HepG2 (cell line): ENCODE results near the gene VAV2. TPM values are rescaled to one million over a fixed set of nuclear protein-coding genes. Genes with fewer than 3 reads are reported as not detected.

Experiments used
- DNMT1 ChIP-seq: sonication (generic); formaldehyde crosslinking; IDR thresholded peaks from 2 replicates; pipeline ENCODE4 v1.5.1; 2020; ENCODE audit warnings: mild to moderate bottlenecking, missing genetic modification reagents
- DNMT3B ChIP-seq: conservative IDR thresholded peaks from 2 replicates; pipeline ENCODE4 v1.6.1; 2016; ENCODE audit warnings: missing biosample characterization, control low read depth
- DPF2 ChIP-seq: sonication (generic); formaldehyde crosslinking; IDR thresholded peaks from 2 replicates; pipeline ENCODE4 v1.4.0; 2020; ENCODE audit warnings: mild to moderate bottlenecking, low read depth, missing genetic modification reagents, borderline replicate concordance
- GMEB2 ChIP-seq: IDR thresholded peaks from 2 replicates; pipeline ENCODE4 v1.6.1; 2016; ENCODE audit warnings: missing biosample characterization, missing genetic modification reagents, low read depth
- HOXA7 ChIP-seq: sonication (generic); formaldehyde crosslinking; IDR thresholded peaks from 2 replicates; pipeline ENCODE4 v1.8.1; 2022; ENCODE audit warnings: mild to moderate bottlenecking, missing genetic modification reagents, moderate library complexity
- MXD1 ChIP-seq: sonication (generic); formaldehyde crosslinking; IDR thresholded peaks from 2 replicates; pipeline ENCODE4 v1.4.0; 2020; ENCODE audit warnings: mild to moderate bottlenecking, missing genetic modification reagents
- PAWR ChIP-seq: sonication (generic); formaldehyde crosslinking; IDR thresholded peaks from 2 replicates; pipeline ENCODE4 v1.4.0; 2020; ENCODE audit warnings: missing genetic modification reagents, mild to moderate bottlenecking, borderline replicate concordance
- PHF8 ChIP-seq: sonication (generic); formaldehyde crosslinking; IDR thresholded peaks from 2 replicates; pipeline ENCODE4 v1.5.0; 2020; ENCODE audit warnings: missing genetic modification reagents
- PTBP1 ChIP-seq: fragments of 200-400 bp; formaldehyde crosslinking; IDR thresholded peaks from 2 replicates; pipeline ENCODE4 v1.6.1; 2018; ENCODE audit warnings: low read length, low read depth; ENCODE audit not compliant: poor library complexity, severe bottlenecking
- SMAD1 ChIP-seq: sonication (generic); formaldehyde crosslinking; IDR thresholded peaks from 2 replicates; pipeline ENCODE4 v1.4.0; 2020; ENCODE audit warnings: missing genetic modification reagents, low read depth, mild to moderate bottlenecking, borderline replicate concordance
- ZBTB20 ChIP-seq: sonication (generic); formaldehyde crosslinking; IDR thresholded peaks from 2 replicates; pipeline ENCODE4 v1.8.1; 2023; ENCODE audit warnings: missing genetic modification reagents, low read depth, mild to moderate bottlenecking, borderline replicate concordance
- ZFP37 ChIP-seq: sonication (generic); formaldehyde crosslinking; IDR thresholded peaks from 2 replicates; pipeline ENCODE4 v1.4.0; 2020; ENCODE audit warnings: missing genetic modification reagents, borderline replicate concordance
- ZNF24 ChIP-seq: fragments of 450-650 bp; IDR thresholded peaks from 2 replicates; pipeline ENCODE4 v1.6.1; 2017; ENCODE audit warnings: antibody characterized with exemption, mild to moderate bottlenecking
- ZNF354B ChIP-seq: sonication (generic); formaldehyde crosslinking; IDR thresholded peaks from 2 replicates; pipeline ENCODE4 v1.8.0; 2022; ENCODE audit warnings: mild to moderate bottlenecking, missing genetic modification reagents
- ZNF775 ChIP-seq: sonication (generic); formaldehyde crosslinking; IDR thresholded peaks from 2 replicates; pipeline ENCODE4 v1.4.0; 2020; ENCODE audit warnings: missing genetic modification reagents, mild to moderate bottlenecking, moderate library complexity, borderline replicate concordance
- polyA plus RNA-seq, 8 experiments: library from polyadenylated mRNA; depleted of rRNA in 3 of 8; stranded (reverse) in 7 of 8; unstranded in 1 of 8; fragments of >200 nt; fragmentation: Illumina TruSeq in 4 of 8; extraction: Trizol in 4 of 8; gene quantifications; 2 replicates each; pipeline versions ENCODE4 v1.2.1 to v1.2.3, GENCODE V29; 2011 to 2016; ENCODE audit warnings: low read depth in 4 of 8, missing spikeins in 1 of 8, mixed read lengths in 1 of 8; ENCODE audit not compliant: insufficient read depth in 1 of 8
- total RNA-seq, 5 experiments: library from RNA; depleted of rRNA; stranded (reverse); fragments of >200 nt; fragmentation: Illumina TruSeq; extraction: Trizol; gene quantifications; 2 replicates each; pipeline ENCODE4 v1.2.3, GENCODE V29; 2016; ENCODE audit warnings: low read depth in 1 of 5
- TF ChIP-seq, protein P1 (sequence below): sonication (generic); formaldehyde crosslinking; IDR thresholded peaks from 2 replicates; pipeline ENCODE4 v1.4.0; 2020; ENCODE audit warnings: missing genetic modification reagents, borderline replicate concordance
- TF ChIP-seq, protein P2 (sequence below): sonication (generic); formaldehyde crosslinking; IDR thresholded peaks from 2 replicates; pipeline ENCODE4 v1.5.1; 2020; ENCODE audit warnings: missing genetic modification reagents, mild to moderate bottlenecking, borderline replicate concordance
- TF ChIP-seq, protein P3 (sequence below): sonication (generic); formaldehyde crosslinking; IDR thresholded peaks from 2 replicates; pipeline ENCODE4 v1.5.0; 2020; ENCODE audit warnings: mild to moderate bottlenecking, missing genetic modification reagents

The VAV2 gene
- total and polyA plus RNA-seq, 2 of the 13 experiments (the other 11 are each of a cell fraction or from before 2014, with no cell fraction given): 22.5 to 22.9 TPM

- no peak for TF ChIP-seq ZNF24
- no peak for TF ChIP-seq DNMT1 (CRISPR knock-in tag)
- TF ChIP-seq, protein P1, sequence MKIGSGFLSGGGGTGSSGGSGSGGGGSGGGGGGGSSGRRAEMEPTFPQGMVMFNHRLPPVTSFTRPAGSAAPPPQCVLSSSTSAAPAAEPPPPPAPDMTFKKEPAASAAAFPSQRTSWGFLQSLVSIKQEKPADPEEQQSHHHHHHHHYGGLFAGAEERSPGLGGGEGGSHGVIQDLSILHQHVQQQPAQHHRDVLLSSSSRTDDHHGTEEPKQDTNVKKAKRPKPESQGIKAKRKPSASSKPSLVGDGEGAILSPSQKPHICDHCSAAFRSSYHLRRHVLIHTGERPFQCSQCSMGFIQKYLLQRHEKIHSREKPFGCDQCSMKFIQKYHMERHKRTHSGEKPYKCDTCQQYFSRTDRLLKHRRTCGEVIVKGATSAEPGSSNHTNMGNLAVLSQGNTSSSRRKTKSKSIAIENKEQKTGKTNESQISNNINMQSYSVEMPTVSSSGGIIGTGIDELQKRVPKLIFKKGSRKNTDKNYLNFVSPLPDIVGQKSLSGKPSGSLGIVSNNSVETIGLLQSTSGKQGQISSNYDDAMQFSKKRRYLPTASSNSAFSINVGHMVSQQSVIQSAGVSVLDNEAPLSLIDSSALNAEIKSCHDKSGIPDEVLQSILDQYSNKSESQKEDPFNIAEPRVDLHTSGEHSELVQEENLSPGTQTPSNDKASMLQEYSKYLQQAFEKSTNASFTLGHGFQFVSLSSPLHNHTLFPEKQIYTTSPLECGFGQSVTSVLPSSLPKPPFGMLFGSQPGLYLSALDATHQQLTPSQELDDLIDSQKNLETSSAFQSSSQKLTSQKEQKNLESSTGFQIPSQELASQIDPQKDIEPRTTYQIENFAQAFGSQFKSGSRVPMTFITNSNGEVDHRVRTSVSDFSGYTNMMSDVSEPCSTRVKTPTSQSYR (CRISPR knock-in tag): no peak
- no peak for TF ChIP-seq DNMT3B
- TF ChIP-seq, protein P2, sequence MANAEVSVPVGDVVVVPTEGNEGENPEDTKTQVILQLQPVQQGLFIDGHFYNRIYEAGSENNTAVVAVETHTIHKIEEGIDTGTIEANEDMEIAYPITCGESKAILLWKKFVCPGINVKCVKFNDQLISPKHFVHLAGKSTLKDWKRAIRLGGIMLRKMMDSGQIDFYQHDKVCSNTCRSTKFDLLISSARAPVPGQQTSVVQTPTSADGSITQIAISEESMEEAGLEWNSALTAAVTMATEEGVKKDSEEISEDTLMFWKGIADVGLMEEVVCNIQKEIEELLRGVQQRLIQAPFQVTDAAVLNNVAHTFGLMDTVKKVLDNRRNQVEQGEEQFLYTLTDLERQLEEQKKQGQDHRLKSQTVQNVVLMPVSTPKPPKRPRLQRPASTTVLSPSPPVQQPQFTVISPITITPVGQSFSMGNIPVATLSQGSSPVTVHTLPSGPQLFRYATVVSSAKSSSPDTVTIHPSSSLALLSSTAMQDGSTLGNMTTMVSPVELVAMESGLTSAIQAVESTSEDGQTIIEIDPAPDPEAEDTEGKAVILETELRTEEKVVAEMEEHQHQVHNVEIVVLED (CRISPR knock-in tag): peak; percentile 20; the same call in 1 of the 2 replicates
- TF ChIP-seq ZNF354B (CRISPR knock-in tag): no peak
- TF ChIP-seq ZFP37 (CRISPR knock-in tag): 0 out of 2 replicates have a peak, but pooled peaks have one; percentile 48
- no peak; the same call in 1 of the 2 replicates for TF ChIP-seq PHF8 (CRISPR knock-in tag)
- TF ChIP-seq ZBTB20: peak; percentile 84; the same call in 1 of the 2 replicates
- TF ChIP-seq MXD1 (CRISPR knock-in tag): no peak
- no peak for TF ChIP-seq PTBP1
- TF ChIP-seq HOXA7 (CRISPR knock-in tag): no peak
- TF ChIP-seq DPF2 (CRISPR knock-in tag): no peak
- no peak for TF ChIP-seq GMEB2 (CRISPR knock-in tag)
- TF ChIP-seq, protein P3, sequence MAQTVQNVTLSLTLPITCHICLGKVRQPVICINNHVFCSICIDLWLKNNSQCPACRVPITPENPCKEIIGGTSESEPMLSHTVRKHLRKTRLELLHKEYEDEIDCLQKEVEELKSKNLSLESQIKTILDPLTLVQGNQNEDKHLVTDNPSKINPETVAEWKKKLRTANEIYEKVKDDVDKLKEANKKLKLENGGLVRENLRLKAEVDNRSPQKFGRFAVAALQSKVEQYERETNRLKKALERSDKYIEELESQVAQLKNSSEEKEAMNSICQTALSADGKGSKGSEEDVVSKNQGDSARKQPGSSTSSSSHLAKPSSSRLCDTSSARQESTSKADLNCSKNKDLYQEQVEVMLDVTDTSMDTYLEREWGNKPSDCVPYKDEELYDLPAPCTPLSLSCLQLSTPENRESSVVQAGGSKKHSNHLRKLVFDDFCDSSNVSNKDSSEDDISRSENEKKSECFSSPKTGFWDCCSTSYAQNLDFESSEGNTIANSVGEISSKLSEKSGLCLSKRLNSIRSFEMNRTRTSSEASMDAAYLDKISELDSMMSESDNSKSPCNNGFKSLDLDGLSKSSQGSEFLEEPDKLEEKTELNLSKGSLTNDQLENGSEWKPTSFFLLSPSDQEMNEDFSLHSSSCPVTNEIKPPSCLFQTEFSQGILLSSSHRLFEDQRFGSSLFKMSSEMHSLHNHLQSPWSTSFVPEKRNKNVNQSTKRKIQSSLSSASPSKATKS (CRISPR knock-in tag): no peak
- no peak for TF ChIP-seq PAWR
- no peak for TF ChIP-seq ZNF775
- TF ChIP-seq SMAD1: no peak; the same call in 1 of the 2 replicates
These were observed 103.9 kb downstream of the VAV2 start (continued) for GRCh38 chr9:133888048-133888808.
